OCI-LY7 (cell line): ENCODE data around the gene CD274.

Experiments used
- EZH2phosphoT487 ChIP-seq: fragments of 200-600 bp; sonication (generic); IDR thresholded peaks from 2 replicates; pipeline ENCODE4 v1.6.1; 2018; ENCODE audit warnings: low read depth, borderline replicate concordance, mild to moderate bottlenecking, mixed run types, antibody characterized with exemption, low read length, moderate library complexity, mixed read lengths
- TF ChIP-seq, protein P1 (sequence below): fragments of 200-600 bp; sonication (generic); conservative IDR thresholded peaks from 2 replicates; pipeline ENCODE4 v1.5.1; 2014; ENCODE audit warnings: mild to moderate bottlenecking, antibody characterized with exemption, low read length, moderate library complexity, mixed read lengths

DNA sequence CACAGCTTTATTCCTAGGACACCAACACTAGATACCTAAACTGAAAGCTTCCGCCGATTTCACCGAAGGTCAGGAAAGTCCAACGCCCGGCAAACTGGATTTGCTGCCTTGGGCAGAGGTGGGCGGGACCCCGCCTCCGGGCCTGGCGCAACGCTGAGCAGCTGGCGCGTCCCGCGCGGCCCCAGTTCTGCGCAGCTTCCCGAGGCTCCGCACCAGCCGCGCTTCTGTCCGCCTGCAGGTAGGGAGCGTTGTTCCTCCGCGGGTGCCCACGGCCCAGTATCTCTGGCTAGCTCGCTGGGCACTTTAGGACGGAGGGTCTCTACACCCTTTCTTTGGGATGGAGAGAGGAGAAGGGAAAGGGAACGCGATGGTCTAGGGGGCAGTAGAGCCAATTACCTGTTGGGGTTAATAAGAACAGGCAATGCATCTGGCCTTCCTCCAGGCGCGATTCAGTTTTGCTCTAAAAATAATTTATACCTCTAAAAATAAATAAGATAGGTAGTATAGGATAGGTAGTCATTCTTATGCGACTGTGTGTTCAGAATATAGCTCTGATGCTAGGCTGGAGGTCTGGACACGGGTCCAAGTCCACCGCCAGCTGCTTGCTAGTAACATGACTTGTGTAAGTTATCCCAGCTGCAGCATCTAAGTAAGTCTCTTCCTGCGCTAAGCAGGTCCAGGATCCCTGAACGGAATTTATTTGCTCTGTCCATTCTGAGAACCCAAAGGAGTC, at the start of gene CD274:
- TF ChIP-seq, protein P1, sequence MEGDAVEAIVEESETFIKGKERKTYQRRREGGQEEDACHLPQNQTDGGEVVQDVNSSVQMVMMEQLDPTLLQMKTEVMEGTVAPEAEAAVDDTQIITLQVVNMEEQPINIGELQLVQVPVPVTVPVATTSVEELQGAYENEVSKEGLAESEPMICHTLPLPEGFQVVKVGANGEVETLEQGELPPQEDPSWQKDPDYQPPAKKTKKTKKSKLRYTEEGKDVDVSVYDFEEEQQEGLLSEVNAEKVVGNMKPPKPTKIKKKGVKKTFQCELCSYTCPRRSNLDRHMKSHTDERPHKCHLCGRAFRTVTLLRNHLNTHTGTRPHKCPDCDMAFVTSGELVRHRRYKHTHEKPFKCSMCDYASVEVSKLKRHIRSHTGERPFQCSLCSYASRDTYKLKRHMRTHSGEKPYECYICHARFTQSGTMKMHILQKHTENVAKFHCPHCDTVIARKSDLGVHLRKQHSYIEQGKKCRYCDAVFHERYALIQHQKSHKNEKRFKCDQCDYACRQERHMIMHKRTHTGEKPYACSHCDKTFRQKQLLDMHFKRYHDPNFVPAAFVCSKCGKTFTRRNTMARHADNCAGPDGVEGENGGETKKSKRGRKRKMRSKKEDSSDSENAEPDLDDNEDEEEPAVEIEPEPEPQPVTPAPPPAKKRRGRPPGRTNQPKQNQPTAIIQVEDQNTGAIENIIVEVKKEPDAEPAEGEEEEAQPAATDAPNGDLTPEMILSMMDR, result peak; percentile 81
- TF ChIP-seq EZH2phosphoT487, result no peak
